ENCODE results near the gene PLEKHG3.
A peak's percentile ranks its signal among the peaks of the same experiment; 100 is the strongest.

The PLEKHG3 gene

GRCh38 chr14:64763085-64763782 lies 59.0 kb downstream of the PLEKHG3 start:
- FAIRE-seq (no peak), DNase-seq (ENCODE audit: low spot score) (no peak)

- FAIRE-seq (no peak), DNase-seq (ENCODE audit: low spot score) (no peak)
Measured at GRCh38 chr14:64763801-64764621, 59.8 kb downstream of the PLEKHG3 start.

GRCh38 chr14:64764641-64765520 lies 60.7 kb downstream of the PLEKHG3 start:
- FAIRE-seq (no peak), DNase-seq (ENCODE audit: low spot score) (peak; percentile 22)

GRCh38 chr14:64765740-64766302 lies 61.6 kb downstream of the PLEKHG3 start:
- FAIRE-seq, result no peak

GRCh38 chr14:64766430-64767151 lies 62.4 kb downstream of the PLEKHG3 start:
- DNase-seq (ENCODE audit: low spot score), result no peak

More at GRCh38 chr14:64765740-64766302, 61.6 kb downstream of the PLEKHG3 start:
- no peak for DNase-seq (ENCODE audit: low spot score)

GRCh38 chr14:64767215-64767964 lies 63.2 kb downstream of the PLEKHG3 start:
- DNase-seq (ENCODE audit: low spot score) (no peak), FAIRE-seq (no peak)

More at GRCh38 chr14:64766430-64767151, 62.4 kb downstream of the PLEKHG3 start:
- FAIRE-seq, result no peak

- DNase-seq (ENCODE audit: low spot score) (no peak), FAIRE-seq (no peak)
Measured at GRCh38 chr14:64768401-64769095, 64.3 kb downstream of the PLEKHG3 start.

- FAIRE-seq (no peak), DNase-seq (ENCODE audit: low spot score) (no peak)
Measured at GRCh38 chr14:64769096-64770020, 65.1 kb downstream of the PLEKHG3 start.

GRCh38 chr14:64770751-64771150 lies 66.5 kb downstream of the PLEKHG3 start:
- FAIRE-seq (no peak), DNase-seq (ENCODE audit: low spot score) (no peak)

GRCh38 chr14:64771161-64771560 lies 66.9 kb downstream of the PLEKHG3 start:
- FAIRE-seq (no peak), DNase-seq (ENCODE audit: low spot score) (no peak)

- no peak for FAIRE-seq
Measured at GRCh38 chr14:64772397-64772950, 68.2 kb downstream of the PLEKHG3 start.

GRCh38 chr14:64773046-64773445 lies 68.8 kb downstream of the PLEKHG3 start:
- DNase-seq (ENCODE audit: low spot score) (no peak), FAIRE-seq (no peak)

More at GRCh38 chr14:64772397-64772950, 68.2 kb downstream of the PLEKHG3 start:
- no peak for DNase-seq (ENCODE audit: low spot score)

GRCh38 chr14:64773577-64773976 lies 69.4 kb downstream of the PLEKHG3 start:
- FAIRE-seq, result no peak

GRCh38 chr14:64774272-64774671 lies 70.0 kb downstream of the PLEKHG3 start:
- no peak for DNase-seq (ENCODE audit: low spot score)
- FAIRE-seq, result no peak

More at GRCh38 chr14:64773577-64773976, 69.4 kb downstream of the PLEKHG3 start:
- no peak for DNase-seq (ENCODE audit: low spot score)

GRCh38 chr14:64775081-64775777 lies 71.0 kb downstream of the PLEKHG3 start:
- DNase-seq (ENCODE audit: low spot score) (no peak), FAIRE-seq (no peak)

- DNase-seq (ENCODE audit: low spot score) (no peak), FAIRE-seq (no peak)
Measured at GRCh38 chr14:64777461-64777860, 73.2 kb downstream of the PLEKHG3 start.

GRCh38 chr14:64778104-64778754 lies 74.0 kb downstream of the PLEKHG3 start:
- no peak for FAIRE-seq
- no peak for DNase-seq (ENCODE audit: low spot score)

All from RCC 7860 (cell line).